ENCODE data around the gene LYL1.

Gene LYL1

DNA sequence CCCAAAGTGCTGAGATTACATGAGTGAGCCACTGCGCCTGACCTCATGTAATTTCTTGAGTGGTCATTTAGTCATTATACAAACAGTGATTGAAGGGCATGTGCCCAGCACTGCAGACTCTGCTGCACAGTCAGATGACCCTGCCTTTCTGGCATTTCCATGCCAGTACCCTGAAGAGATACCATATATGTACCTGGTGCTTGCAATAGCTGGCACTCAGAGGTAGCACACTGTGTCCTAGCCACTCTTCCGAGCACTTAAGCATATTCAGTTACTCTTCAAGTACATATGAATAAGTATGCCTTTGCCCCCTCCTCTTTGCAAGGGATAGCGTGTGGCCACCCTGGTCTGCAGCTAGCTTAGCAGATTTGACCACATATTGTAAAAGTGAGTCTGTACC, 32.0 kb upstream of the LYL1 start:
- H3K27ac ChIP-seq = no peak overlapping the region
- no peak for TF ChIP-seq ZFX (IDR thresholded peaks at IDR 0.05)
- TF ChIP-seq, protein P1, sequence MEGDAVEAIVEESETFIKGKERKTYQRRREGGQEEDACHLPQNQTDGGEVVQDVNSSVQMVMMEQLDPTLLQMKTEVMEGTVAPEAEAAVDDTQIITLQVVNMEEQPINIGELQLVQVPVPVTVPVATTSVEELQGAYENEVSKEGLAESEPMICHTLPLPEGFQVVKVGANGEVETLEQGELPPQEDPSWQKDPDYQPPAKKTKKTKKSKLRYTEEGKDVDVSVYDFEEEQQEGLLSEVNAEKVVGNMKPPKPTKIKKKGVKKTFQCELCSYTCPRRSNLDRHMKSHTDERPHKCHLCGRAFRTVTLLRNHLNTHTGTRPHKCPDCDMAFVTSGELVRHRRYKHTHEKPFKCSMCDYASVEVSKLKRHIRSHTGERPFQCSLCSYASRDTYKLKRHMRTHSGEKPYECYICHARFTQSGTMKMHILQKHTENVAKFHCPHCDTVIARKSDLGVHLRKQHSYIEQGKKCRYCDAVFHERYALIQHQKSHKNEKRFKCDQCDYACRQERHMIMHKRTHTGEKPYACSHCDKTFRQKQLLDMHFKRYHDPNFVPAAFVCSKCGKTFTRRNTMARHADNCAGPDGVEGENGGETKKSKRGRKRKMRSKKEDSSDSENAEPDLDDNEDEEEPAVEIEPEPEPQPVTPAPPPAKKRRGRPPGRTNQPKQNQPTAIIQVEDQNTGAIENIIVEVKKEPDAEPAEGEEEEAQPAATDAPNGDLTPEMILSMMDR (conservative IDR thresholded peaks at IDR 0.05) = no peak

DNA sequence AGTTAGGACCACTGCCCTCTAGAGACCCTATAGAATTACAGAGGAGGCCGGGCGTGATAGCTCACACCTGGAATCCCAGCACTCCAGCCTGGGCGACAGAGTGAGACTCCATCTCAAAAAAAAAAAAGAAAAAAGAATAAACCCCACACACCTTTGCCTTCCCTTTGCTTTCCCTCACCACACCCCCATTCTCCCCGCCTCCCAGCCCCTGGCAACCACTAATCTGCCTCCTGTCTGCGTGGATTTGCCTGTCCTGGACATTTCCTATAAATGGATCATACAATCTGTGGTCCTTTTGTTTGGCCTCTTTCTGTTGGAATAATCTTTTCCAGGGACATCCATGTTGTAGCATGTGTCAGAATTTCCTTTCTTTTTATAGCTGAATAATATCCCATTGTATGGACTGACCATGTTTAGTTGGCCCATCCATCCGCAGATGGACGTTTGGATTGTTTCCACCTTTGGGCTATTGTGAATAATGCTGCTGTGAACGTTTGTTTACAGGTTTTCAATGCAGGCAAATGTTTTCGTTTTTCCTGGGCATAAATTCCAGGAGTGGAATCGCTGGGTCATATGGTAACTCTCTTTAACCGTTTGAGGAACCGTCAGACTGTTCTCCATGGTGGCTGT, 30.7 kb upstream of the LYL1 start:
- no peak for TF ChIP-seq ZFX (IDR thresholded peaks at IDR 0.05)
- TF ChIP-seq, protein P1 (conservative IDR thresholded peaks at IDR 0.05) = no peak
- H3K27ac ChIP-seq = no peak overlapping the region

DNA sequence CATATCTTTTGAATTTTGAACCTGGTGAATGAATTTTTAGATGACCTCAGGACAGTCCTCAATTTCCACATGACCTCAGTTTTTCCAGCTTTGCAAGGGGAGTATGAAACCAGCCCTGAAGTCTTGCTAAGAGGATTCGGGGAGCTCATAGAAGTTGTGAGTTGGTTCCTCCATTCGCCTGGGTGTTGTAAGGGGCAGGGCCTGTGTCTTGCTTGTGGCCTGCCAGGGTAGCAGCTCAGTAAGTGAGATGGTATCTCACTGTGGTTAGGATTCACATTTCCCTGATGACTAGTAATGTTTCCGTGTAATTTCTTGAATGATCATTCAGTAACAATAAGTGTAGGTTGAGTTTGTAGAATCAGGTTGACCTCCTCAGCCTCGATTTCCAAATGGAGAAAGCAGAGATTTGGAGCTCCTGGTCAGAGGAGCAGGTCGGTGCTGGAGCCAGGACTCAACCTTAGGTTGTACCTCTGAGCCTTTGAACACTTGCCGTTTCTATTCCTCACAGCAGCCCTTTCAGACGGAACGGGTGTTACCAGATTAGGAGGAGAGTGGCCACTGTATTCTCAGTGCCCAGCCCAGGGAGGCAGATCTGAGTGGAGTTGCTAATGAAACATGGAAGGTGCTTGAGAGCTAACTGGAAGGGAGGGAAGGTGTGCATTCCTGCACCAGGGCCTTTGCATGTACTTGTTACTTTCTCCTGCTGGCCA, 30.0 kb upstream of the LYL1 start:
- H3K27ac ChIP-seq = no peak overlapping the region
- no peak for TF ChIP-seq ZFX (IDR thresholded peaks at IDR 0.05)
- TF ChIP-seq, protein P1 (conservative IDR thresholded peaks at IDR 0.05) = no peak

DNA sequence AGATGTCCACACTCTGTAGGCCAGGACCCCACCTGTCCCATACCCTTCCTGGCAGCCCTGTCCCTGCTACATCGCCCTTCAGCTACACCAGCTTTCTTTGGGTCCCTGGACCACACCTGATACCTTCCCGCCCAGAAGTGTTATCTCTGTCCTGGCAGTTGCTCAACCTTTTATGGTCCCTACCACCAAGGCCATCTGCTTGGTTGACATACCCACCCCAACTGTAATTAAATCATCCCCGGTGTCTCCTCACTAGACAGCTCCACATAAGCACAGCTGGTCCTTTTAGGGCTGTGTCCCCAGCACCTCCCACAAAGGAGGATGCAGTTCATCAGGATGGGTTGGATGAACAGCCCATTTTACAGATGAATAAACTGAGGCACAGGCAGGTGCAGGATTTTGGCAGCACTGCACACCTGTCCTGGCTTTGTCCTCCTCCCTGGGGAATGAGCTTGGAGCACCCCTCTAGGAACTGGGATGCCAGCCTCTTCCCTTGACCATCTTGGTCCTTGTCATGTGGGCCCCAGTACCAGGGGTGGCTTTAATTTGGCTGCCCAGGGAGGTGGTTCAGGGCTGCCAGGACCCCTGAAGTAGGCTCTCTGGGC, 28.3 kb upstream of the LYL1 start:
- no peak overlapping the region for H3K27ac ChIP-seq
- TF ChIP-seq ZFX (IDR thresholded peaks at IDR 0.05) = no peak
- TF ChIP-seq, protein P1 (conservative IDR thresholded peaks at IDR 0.05) = no peak

DNA sequence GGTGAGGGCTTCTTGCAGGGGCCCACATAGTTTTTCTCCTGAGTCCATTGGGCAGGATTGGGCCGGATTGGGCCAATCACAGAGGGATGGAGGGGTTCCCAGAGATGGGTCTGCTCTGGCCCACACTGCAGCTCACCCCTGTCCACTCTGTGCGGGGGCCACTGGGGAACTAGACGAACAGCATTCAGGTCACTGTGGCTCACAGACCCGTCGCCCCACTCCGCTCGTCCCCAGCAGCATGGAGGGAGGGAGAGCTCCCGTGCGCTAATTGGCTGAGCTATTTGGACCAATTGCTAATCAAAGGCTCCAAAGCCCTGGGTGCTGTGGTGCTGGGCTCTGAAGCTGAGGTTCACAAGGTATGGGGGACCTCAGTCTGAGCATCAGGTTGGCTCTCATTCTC, 26.7 kb upstream of the LYL1 start:
- TF ChIP-seq, protein P1 (conservative IDR thresholded peaks at IDR 0.05) = no peak
- no peak for TF ChIP-seq ZFX (IDR thresholded peaks at IDR 0.05)
- H3K27ac ChIP-seq = no peak overlapping the region

DNA sequence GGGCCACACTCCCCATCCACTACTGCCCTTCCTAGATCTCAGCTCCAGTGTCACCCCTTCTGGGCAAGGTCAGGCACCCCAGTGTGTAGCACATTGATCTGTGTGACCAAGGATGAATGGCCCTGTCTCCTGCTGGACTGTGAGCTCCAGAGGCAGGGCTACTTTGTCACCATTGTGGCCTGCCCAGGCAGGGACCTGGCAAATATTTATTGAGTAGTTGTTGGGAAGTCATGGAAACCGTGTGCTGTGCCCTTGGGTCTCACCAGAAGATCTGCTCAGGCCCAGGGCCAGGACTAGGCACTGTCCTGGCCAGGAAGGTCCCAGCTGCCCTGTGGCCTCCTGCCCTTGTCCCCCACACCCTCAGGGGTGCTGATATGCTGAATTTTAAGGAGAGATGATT, 25.9 kb upstream of the LYL1 start:
- no peak overlapping the region for H3K27ac ChIP-seq
- TF ChIP-seq ZFX (IDR thresholded peaks at IDR 0.05) = no peak
- TF ChIP-seq, protein P1 (conservative IDR thresholded peaks at IDR 0.05) = no peak

Data from C4-2B (cell line).